GM20000 (cell line): ENCODE data around the gene FRAS1.
"Not testable (repeated sequence)": the region's sequence is repeated elsewhere in the genome, so short reads cannot be mapped to it uniquely, and the experiment has no call there.

Source experiments
- DNase-seq: peaks from one replicate; pipeline ENCODE4 v3.0.0; 2012; ENCODE audit warnings: low spot score
- TF ChIP-seq, protein P1 (sequence below): IDR thresholded peaks from 2 replicates; pipeline ENCODE4 v1.5.1; 2012; ENCODE audit warnings: mild to moderate bottlenecking, control low read depth; ENCODE audit errors: extremely low read depth, missing control alignments

The FRAS1 gene

GRCh38 chr4:78167510-78167909 is 110.4 kb downstream of the FRAS1 start:
- DNase-seq: no peak
- TF ChIP-seq, protein P1, sequence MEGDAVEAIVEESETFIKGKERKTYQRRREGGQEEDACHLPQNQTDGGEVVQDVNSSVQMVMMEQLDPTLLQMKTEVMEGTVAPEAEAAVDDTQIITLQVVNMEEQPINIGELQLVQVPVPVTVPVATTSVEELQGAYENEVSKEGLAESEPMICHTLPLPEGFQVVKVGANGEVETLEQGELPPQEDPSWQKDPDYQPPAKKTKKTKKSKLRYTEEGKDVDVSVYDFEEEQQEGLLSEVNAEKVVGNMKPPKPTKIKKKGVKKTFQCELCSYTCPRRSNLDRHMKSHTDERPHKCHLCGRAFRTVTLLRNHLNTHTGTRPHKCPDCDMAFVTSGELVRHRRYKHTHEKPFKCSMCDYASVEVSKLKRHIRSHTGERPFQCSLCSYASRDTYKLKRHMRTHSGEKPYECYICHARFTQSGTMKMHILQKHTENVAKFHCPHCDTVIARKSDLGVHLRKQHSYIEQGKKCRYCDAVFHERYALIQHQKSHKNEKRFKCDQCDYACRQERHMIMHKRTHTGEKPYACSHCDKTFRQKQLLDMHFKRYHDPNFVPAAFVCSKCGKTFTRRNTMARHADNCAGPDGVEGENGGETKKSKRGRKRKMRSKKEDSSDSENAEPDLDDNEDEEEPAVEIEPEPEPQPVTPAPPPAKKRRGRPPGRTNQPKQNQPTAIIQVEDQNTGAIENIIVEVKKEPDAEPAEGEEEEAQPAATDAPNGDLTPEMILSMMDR: no peak

DNA sequence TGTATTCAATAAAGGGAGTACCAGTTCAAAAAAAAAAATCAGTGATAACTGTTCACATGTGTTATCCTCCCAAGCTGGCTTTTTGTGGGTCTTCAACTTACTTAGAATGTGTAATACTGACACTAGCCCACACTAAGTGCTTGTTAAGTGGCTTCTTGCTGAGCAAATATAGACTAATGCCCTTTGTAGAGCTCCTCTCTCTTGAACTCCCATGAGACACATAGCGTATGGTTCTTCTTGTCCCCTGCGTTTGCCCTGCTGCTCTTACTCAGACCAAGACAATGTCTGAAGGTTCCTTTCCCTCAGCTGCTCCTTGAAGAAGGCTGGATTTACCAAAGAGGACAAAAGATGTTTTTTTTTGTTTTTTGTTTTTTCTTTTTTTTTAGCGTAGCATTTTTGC is 110.9 kb downstream of the FRAS1 start:
- TF ChIP-seq, protein P1: no peak
- DNase-seq: no peak

DNA sequence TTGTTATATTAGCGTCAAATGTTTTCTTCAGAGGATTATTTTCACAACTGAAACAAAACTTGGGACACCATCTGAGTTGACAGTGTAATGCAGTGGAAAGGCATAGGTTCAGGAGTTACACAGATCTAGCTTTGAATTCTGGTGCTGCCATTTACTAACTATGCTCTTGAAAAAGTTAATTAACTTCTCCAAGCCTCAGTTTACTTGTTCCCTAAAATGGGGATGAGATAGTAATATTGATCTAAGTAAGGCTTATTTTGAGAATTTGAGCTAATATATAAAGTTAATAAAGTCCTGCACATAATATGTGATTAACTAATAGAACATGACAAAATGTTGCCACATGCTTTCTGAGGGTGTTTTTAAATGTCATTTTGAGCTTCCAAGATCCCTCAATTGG is 112.6 kb downstream of the FRAS1 start:
- DNase-seq: no peak
- TF ChIP-seq, protein P1: no peak

GRCh38 chr4:78171482-78171881 is 114.4 kb downstream of the FRAS1 start:
- TF ChIP-seq, protein P1: no peak

DNA sequence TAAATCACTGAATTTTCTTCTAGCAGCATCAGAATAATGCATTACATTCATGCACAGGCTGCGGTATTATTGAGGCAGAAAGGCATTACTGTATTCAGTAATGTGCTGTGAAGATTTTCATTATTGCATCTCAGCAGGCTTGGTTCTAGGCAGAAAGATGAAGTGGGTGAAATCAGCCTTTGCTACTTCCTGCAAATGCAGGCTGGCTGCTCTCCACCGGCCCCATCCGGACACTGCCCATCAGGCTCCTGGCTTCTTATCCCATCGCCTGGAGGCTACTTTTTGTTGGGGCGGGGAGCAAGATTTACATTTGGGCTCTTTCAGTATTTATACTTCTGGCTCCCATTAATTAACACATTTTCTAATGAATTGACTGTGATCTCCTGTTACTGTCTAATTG is 117.8 kb downstream of the FRAS1 start:
- TF ChIP-seq, protein P1: no peak
- DNase-seq: no peak

More at GRCh38 chr4:78171482-78171881, 114.4 kb downstream of the FRAS1 start:
- no peak for DNase-seq

DNA sequence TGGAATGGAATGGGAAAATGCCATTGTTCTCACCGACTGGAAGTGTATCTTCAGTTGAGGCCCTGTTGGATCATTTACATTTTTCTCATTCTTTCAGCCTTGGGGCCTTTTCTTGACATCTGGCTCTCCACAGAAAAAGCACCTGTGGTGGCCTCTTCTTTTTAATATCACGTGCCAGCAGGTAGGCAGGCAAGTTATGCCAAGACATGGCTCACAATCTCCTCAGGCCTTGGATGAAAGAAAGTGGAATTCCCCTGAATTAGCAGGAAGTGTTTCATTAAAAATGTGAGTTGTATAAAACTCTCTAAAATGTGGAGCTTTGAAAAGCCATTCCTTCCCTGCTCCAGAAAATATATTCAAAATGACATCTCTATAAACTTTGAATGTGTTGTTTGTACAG is 122.1 kb downstream of the FRAS1 start:
- TF ChIP-seq, protein P1: no peak
- DNase-seq: no peak

DNA sequence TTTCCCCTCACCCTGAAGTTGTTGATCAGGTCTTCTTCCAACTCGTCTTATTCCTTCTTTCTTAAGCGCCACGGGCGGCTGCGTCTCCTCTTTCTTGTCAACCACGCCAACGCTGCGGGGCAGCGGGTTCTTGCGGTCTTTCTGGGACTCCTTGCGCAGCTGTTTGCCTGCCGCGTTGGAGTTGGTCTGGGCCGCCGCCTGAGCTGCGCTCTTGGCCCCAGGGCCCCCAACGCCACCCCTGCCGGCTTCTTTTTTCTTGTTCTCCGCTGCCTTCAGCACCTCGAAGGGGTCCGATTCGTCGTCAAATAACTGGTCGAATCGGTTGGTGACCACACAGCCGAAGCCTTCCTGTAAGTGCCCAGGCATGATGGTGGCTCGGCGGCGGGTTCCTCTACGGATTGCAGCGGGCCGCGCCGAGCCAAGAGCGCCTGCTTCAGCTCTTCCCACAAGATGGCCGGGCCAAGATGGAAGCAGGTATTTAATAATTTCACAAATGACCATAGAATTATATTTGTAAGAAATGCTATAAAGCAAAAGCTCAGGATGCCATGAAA is 124.6 kb downstream of the FRAS1 start:
- DNase-seq: not testable (repeated sequence)

- DNase-seq: no peak
- TF ChIP-seq, protein P1: no peak
Measured at GRCh38 chr4:78184584-78184983, 127.5 kb downstream of the FRAS1 start.
